GM23248 (cell line): Measurements from ENCODE around the gene ARHGAP35. TPM values are rescaled to one million over a fixed set of nuclear protein-coding genes. Genes with fewer than 3 reads are reported as not detected.
A peak's percentile ranks its signal among the peaks of the same experiment; 100 is the strongest.

Source experiments
- DNase-seq: peaks from one replicate; pipeline ENCODE4 v3.0.0-alpha.2; 2015
- H2AFZ ChIP-seq: fragments of 200-600 bp; sonication (generic); 2 replicates; pipeline ENCODE4 v1.6.1; 2016; ENCODE audit warnings: antibody characterized with exemption
- H3F3A ChIP-seq: fragments of 200-600 bp; sonication (generic); 2 replicates; pipeline ENCODE4 v1.6.1; 2016; ENCODE audit warnings: mild to moderate bottlenecking, antibody characterized with exemption, mixed run types; ENCODE audit not compliant: insufficient read depth
- H3K27ac ChIP-seq: fragments of 200-600 bp; sonication (generic); 2 replicates; pipeline ENCODE4 v1.5.1; 2016; ENCODE audit warnings: mild to moderate bottlenecking
- H3K27me3 ChIP-seq: fragments of 200-600 bp; sonication (generic); replicated peaks from 2 replicates; pipeline ENCODE4 v1.6.1; 2016; ENCODE audit warnings: mild to moderate bottlenecking; ENCODE audit not compliant: insufficient read depth
- H3K36me3 ChIP-seq: fragments of 200-600 bp; sonication (generic); 2 replicates; pipeline ENCODE4 v1.6.1; 2016; ENCODE audit warnings: low read depth, mild to moderate bottlenecking
- H3K4me1 ChIP-seq: fragments of 200-600 bp; sonication (generic); 2 replicates; pipeline ENCODE4 v1.6.1; 2016; ENCODE audit warnings: mild to moderate bottlenecking; ENCODE audit not compliant: insufficient read depth
- H3K4me2 ChIP-seq: fragments of 200-600 bp; sonication (generic); one replicate; pipeline ENCODE4 v1.6.1; 2016; ENCODE audit warnings: mild to moderate bottlenecking; ENCODE audit not compliant: unreplicated experiment
- H3K4me3 ChIP-seq: fragments of 200-600 bp; sonication (generic); 2 replicates; pipeline ENCODE4 v1.5.1; 2016; ENCODE audit warnings: mild to moderate bottlenecking
- H3K79me2 ChIP-seq: fragments of 200-600 bp; sonication (generic); 2 replicates; pipeline ENCODE4 v1.6.1; 2016; ENCODE audit warnings: mild to moderate bottlenecking; ENCODE audit not compliant: insufficient read depth
- H3K9ac ChIP-seq: fragments of 200-600 bp; sonication (generic); 2 replicates; pipeline ENCODE4 v1.6.1; 2016; ENCODE audit warnings: mild to moderate bottlenecking
- H3K9me2 ChIP-seq: fragments of 200-600 bp; sonication (generic); 2 replicates; pipeline ENCODE4 v1.6.1; 2016; ENCODE audit warnings: mixed run types, mild to moderate bottlenecking, moderate library complexity; ENCODE audit not compliant: insufficient read depth
- H3K9me3 ChIP-seq: fragments of 200-600 bp; sonication (generic); one replicate; pipeline ENCODE4 v1.6.1; 2017; ENCODE audit warnings: low read depth
- H4K20me1 ChIP-seq: fragments of 200-600 bp; sonication (generic); 2 replicates; pipeline ENCODE4 v1.6.0; 2016; ENCODE audit not compliant: insufficient read depth
- EZH2 ChIP-seq: fragments of 200-600 bp; sonication (generic); IDR thresholded peaks from 2 replicates; pipeline ENCODE4 v1.6.1; 2018; ENCODE audit warnings: antibody characterized with exemption, mild to moderate bottlenecking; ENCODE audit not compliant: insufficient read depth, poor library complexity, severe bottlenecking
- EZH2phosphoT487 ChIP-seq: fragments of 200-600 bp; sonication (generic); IDR thresholded peaks from 2 replicates; pipeline ENCODE4 v1.6.1; 2018; ENCODE audit warnings: antibody characterized with exemption, moderate library complexity, mild to moderate bottlenecking, low read depth; ENCODE audit not compliant: insufficient read depth
- WGBS, 2 experiments: methylation state at CpG; one replicate each; pipeline ENCODE4 v1.1.6; 2015 to 2017; ENCODE audit warnings: low lambda C conversion rate in 2 of 2, low coverage in 1 of 2; ENCODE audit errors: missing lambda C conversion rate in 2 of 2; 5-methylcytosine and 5-hydroxymethylcytosine counted together
- in situ Hi-C: fragments of 300-500 bp; cut with MboI; formaldehyde crosslinking; loops from 2 replicates; pipeline ENCODE4 v1.15.0; 2020
- polyA plus RNA-seq: library from polyadenylated mRNA; unstranded; fragments of >200 nt; fragmentation: Nextera tagmentation; extraction: Ambion mirVana; gene quantifications from 2 replicates; pipeline ENCODE4 v1.2.1, GENCODE V29; 2016
- total RNA-seq: library from RNA; depleted of rRNA; stranded (reverse); fragments of >200 nt; shearing (Covaris generic); gene quantifications from 2 replicates; pipeline ENCODE4 v1.2.3, GENCODE V29; 2014

The ARHGAP35 gene
- total and polyA plus RNA-seq, 2 experiments from 2014 or later: 13.5 to 35.2 TPM

DNA sequence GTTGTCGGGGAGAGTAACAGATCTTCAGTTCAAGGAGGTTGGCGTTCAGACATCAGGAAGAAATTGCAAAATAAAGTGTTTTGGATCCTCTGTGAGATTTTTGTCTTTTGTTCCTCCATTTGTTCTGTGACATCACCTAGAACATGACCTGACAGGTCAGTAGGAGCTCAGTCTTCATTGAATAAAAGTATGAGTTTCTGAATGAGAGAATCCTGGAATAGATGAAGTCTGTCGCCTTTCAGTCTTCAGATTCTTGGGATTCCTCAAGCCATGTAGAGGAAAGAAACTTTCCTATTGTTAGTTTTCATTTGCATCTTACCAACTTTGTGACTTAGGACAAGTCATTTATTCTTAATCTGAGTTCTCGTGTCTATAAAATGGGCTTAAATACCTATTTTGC is 14.4 kb downstream of the ARHGAP35 start:
- Histone ChIP-seq H3K4me3 (no peak overlapping the region), H2AFZ (no peak overlapping the region), H3K27me3 (no peaks in the 10 kb centered on the region), H3F3A (peaks cover 33% of the 10 kb centered on the region), H3K4me2 (no peak overlapping the region), H3K9ac (no peak overlapping the region), H3K36me3 (no peaks in the 10 kb centered on the region), H3K9me3 (no peaks in the 10 kb centered on the region), H3K79me2 (peaks cover 87% of the 10 kb centered on the region), H3K27ac (0 out of 2 replicates have a peak overlapping the region, but pooled peaks have one; percentile 29), H3K9me2 (no peaks in the 10 kb centered on the region), H3K4me1 (peaks cover 33% of the 10 kb centered on the region), H4K20me1 (peaks cover 7% of the 10 kb centered on the region; the same call in 1 of the 2 replicates)
- 79 to 88% methylated on average over 4 of the region's 4 CpGs for WGBS, 2 experiments
- in situ Hi-C loops: no loop called here
- DNase-seq: no peak
- TF ChIP-seq EZH2phosphoT487 (no peak), EZH2 (no peak)

DNA sequence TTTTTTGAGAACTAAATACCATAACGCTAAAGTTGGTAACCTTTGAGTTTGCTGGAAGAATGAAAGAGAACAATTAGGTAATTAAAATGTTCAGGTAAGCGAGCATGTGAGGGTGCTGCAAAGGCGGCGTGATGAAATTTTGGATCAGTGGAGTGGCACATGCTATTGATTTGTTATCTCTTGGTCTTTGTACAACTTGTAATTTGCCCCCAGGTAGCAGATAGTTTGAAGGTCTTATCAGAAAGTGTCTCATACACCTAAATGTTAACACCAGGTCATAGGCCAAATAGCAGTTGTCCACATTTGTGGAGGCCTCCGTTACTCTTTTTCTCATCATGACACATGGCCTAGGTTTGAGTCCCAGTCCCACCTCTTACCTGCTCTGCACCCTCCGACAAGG is 14.9 kb downstream of the ARHGAP35 start:
- in situ Hi-C loops: no loop called here
- TF ChIP-seq EZH2 (no peak), EZH2phosphoT487 (no peak)
- Histone ChIP-seq H3K27me3 (no peaks in the 10 kb centered on the region), H3K36me3 (no peaks in the 10 kb centered on the region), H3K27ac (no peak overlapping the region), H4K20me1 (peaks cover 7% of the 10 kb centered on the region; the same call in 1 of the 2 replicates), H3K4me1 (peaks cover 35% of the 10 kb centered on the region), H3K79me2 (peaks cover 87% of the 10 kb centered on the region), H2AFZ (no peak overlapping the region), H3F3A (peaks cover 34% of the 10 kb centered on the region), H3K9me3 (no peaks in the 10 kb centered on the region), H3K4me2 (no peak overlapping the region), H3K9me2 (no peaks in the 10 kb centered on the region), H3K4me3 (no peak overlapping the region), H3K9ac (no peak overlapping the region)
- WGBS, 2 experiments: 93 to 95% methylated on average over 6 of the region's 6 CpGs
- DNase-seq: no peak

DNA sequence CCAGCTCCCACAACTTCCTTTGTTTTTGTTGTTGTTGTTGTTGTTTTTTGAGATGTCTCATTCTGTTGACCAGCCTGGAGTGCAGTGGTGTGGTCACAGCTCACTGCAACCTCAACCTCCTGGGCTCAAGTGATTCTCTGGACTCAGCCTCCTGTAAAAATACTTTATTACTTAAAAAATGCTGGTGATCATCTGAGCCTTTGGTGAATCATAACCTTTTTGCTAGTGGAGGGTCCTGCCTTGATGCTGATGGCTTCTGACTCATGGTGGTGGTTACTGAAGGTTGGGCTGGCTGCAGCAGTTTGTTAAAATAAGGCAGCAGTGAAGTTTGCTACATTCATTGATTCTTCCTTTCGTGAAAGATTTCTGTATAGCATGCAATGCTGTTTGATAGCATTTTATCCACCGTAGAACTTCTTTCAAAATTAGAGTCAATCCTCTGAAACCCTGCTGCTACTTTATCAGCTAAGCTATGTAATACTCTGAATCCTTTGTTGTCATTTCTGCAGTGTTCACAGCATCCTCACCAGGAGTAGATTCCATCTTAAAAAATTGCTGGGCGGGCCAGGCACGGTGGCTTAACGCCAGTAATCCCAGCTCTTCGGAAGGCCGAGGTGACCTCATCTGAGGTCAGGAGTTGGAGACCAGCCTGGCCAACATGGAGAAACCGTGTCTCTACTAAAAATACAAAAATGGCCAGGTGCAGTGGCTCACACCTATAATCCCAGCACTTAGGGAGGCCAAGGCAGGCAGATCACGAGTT is 18.0 kb downstream of the ARHGAP35 start:
- in situ Hi-C loops: no loop called here
- H3K27ac ChIP-seq: peak overlapping the region; percentile 89
- DNase-seq: peak; percentile 93
- H3K9me2 ChIP-seq: no peaks in the 10 kb centered on the region
- peak overlapping the region; percentile 29 for H3K4me2 ChIP-seq
- peaks cover 33% of the 10 kb centered on the region for H3K4me1 ChIP-seq
- H2AFZ ChIP-seq: no peak overlapping the region
- no peak for TF ChIP-seq EZH2phosphoT487
- TF ChIP-seq EZH2: no peak
- peak overlapping the region; percentile 13 for H3K4me3 ChIP-seq
- H3K9me3 ChIP-seq: no peaks in the 10 kb centered on the region
- no peaks in the 10 kb centered on the region for H4K20me1 ChIP-seq
- H3K27me3 ChIP-seq: no peaks in the 10 kb centered on the region
- WGBS, 2 experiments: 19 to 21% methylated on average over 9 of the region's 9 CpGs
- H3K79me2 ChIP-seq: peaks cover 87% of the 10 kb centered on the region
- H3K36me3 ChIP-seq: no peaks in the 10 kb centered on the region
- H3K9ac ChIP-seq: peak overlapping the region; percentile 63
- H3F3A ChIP-seq: peaks cover 28% of the 10 kb centered on the region

DNA sequence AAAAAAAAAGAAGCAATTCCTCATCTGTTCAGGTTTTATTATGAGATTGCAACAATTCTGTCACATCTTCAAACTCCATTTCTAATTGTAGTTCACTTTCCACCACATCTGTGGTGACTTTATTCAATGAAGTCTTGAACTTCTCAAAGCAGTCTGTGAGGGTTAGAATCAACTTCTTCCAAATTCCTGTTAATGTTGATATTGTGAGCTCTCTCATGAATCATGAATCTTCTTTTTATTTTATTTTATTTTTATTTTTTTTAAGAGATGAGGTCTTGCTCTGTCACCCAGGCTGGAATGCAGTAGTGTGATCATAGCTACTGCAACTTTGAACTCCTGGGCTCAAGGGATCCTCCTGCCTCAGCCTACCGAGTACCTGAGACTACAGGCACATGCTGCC is 19.6 kb downstream of the ARHGAP35 start:
- no peak overlapping the region for H3K9ac ChIP-seq
- H3K4me2 ChIP-seq: no peak overlapping the region
- H3K4me3 ChIP-seq: no peak overlapping the region
- H3K9me2 ChIP-seq: no peaks in the 10 kb centered on the region
- no peaks in the 10 kb centered on the region for H4K20me1 ChIP-seq
- H2AFZ ChIP-seq: no peak overlapping the region
- 100% methylated on average over 1 of the region's 1 CpG for WGBS, 2 experiments
- peak; percentile 46 for DNase-seq
- no peaks in the 10 kb centered on the region for H3K27me3 ChIP-seq
- H3K27ac ChIP-seq: peak overlapping the region; percentile 55
- H3K36me3 ChIP-seq: no peaks in the 10 kb centered on the region
- peaks cover 90% of the 10 kb centered on the region for H3K79me2 ChIP-seq
- TF ChIP-seq EZH2: no peak
- no peak for TF ChIP-seq EZH2phosphoT487
- H3K9me3 ChIP-seq: no peaks in the 10 kb centered on the region
- peaks cover 24% of the 10 kb centered on the region for H3K4me1 ChIP-seq
- in situ Hi-C loops: no loop called here
- peaks cover 24% of the 10 kb centered on the region for H3F3A ChIP-seq
